H1 (cell line): ENCODE measurements around the gene COL4A1. TPM values are rescaled to one million over a fixed set of nuclear protein-coding genes. Genes with fewer than 3 reads are reported as not detected.

Experiments
- KDM4A ChIP-seq: IDR thresholded peaks from one replicate; pipeline ENCODE4 v1.7.1; 2012; ENCODE audit warnings: low read depth, mild to moderate bottlenecking, moderate library complexity, low read length, inconsistent platforms; ENCODE audit not compliant: severe bottlenecking
- SP1 ChIP-seq: IDR thresholded peaks from 2 replicates; pipeline ENCODE4 v1.6.1; 2011; ENCODE audit warnings: low read depth, low read length
- SRF ChIP-seq: IDR thresholded peaks from 2 replicates; pipeline ENCODE4 v1.6.1; 2011; ENCODE audit warnings: mild to moderate bottlenecking, low read depth, low read length, moderate library complexity
- polyA plus RNA-seq, 7 experiments: library from polyadenylated mRNA; depleted of rRNA in 3 of 7; stranded (reverse) in 5 of 7; unstranded in 2 of 7; fragments of >200 nt in 5 of 7; fragments of 200-250 nt in 2 of 7; gene quantifications; 1 replicate in 5 of 7; 2 replicates in 1 of 7; 4 replicates in 1 of 7; pipeline versions ENCODE4 v1.2.1 to v1.2.3, GENCODE V29; 2011 to 2013; ENCODE audit warnings: missing spikeins in 2 of 7, mixed read lengths in 2 of 7
- total RNA-seq: library from RNA; stranded (reverse); fragmentation: NEBNext Ultra II Directional; extraction: Animal tissue kit (Norgen Biotek cat#: 25700); gene quantifications from 2 replicates; pipeline ENCODE4 v1.2.1, GENCODE V29; 2021

Gene COL4A1
- total and polyA plus RNA-seq, 2 of the 8 experiments (the other 6 are each of a cell fraction or from before 2014, with no cell fraction given): 30.7 to 82.0 TPM

GRCh38 chr13:110217085-110217484, 89.9 kb downstream of the COL4A1 start (continued):
- TF ChIP-seq KDM4A (no peak), SP1 (no peak), SRF (no peak)
- TF ChIP-seq, all 59 proteins: peak for 0
